MV-4-11 (cell line): Measurements from ENCODE around the gene ITM2C.
A peak's percentile ranks its signal among the peaks of the same experiment; 100 is the strongest.

Source experiments
- DNase-seq: peaks from one replicate; lab custom pipeline; 2025; lab: John Stamatoyannopoulos, UW

The ITM2C gene

DNA sequence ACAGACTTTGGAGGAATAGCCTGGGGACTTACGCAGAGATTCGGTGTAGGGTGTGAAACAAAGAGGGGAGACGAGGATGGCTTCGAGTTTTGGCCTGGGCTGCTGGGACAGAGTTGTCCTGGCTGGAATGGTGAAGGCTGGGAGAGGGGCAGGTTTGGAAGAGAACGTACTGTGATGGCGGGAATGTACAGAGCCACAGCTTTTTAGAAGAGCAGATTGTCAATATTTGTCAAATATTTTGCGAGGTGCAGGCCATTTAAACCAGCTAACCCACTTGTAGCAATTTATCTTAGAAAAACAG is 14.4 kb upstream of the ITM2C start:
- no peak for DNase-seq

DNA sequence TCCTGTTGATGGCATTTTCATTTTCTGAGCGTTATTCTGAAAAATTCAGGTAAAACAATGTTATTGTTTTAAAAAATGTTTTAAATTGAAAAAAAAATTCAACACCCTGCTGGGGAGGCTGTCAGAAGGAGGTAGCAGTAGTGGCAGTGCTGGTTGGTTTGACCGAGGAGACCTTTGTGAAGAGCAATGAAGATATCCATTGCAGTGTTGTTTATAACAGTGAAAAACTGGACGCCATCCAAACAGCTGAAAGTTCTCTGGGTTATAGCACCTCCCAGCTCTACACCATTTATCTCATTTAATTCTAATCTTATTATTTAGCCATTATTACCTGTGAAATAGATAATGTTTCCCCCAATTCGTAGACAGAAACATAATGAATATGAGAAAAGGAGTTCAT is 12.6 kb upstream of the ITM2C start:
- no peak for DNase-seq

DNA sequence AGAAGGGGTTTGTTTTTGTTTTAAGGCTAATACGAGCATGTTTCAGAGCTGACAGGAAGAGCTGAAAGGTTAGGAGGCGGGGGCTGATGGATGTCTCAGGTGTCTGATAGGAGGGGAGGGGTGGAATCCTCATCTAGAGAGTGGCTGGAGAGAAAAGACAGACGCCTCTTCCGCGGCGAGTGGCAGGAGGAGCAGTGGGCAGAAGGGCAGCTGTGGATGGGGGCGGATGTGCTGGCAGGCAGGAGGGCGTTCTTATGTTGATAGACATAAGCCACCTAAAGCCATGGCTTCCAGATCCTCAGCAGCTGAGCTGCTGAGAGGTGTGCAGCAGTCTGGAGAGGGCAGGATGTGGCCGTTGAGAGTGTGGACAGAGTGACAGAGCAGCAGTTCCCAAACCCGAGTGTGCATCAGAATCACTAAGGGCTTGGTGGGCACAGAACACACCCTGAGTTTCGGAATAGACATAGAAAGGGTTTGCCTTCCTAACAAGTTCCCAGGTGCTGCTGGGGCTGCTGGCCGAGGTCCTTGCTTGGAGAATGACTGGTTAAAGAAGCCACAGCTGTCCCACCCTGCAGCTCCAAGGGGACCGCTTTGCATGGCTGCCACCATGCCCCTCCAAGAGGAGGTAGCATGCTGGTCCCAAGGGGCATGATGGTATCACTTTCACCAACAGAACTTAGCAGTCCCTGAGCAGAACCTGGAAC is 3.0 kb upstream of the ITM2C start:
- DNase-seq, result no peak

DNA sequence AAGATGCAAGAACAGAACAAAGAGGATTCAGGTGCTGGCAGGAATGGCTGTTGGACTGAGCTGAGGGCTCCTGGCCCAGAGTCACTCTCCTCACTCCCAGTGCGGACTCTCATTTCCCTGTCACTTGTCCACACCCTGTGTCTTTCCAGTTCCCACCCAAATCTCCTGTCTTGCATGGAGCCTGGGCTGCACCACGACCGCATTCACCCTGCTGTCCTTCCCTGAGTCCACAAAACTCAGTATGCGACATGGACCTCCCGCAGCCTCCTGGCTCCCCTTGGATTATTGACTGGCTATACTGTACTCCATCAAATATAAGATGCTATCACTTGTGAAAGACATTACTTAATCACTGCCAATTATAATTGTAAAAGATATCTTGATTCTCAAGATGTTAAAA is 2.5 kb upstream of the ITM2C start:
- DNase-seq, result no peak

DNA sequence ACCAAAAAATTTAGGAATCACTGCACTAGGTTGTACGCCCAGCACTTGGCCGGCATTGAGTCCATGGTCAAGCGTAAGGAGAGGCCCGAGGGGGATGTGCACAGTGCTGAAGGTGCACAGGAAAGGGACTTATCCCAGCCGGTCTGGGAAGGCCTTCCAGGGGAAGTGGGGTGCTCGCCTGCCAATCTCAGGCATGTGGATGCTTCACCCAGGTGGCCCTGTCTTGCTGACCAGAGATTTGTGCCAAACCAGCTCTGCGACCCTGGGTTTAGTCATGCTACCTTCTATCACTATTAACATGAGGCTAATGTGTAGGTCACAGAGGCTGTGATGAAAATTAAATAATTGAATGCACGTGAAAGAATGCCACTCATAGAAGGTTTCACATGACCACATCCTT is 1.7 kb upstream of the ITM2C start:
- no peak for DNase-seq

DNA sequence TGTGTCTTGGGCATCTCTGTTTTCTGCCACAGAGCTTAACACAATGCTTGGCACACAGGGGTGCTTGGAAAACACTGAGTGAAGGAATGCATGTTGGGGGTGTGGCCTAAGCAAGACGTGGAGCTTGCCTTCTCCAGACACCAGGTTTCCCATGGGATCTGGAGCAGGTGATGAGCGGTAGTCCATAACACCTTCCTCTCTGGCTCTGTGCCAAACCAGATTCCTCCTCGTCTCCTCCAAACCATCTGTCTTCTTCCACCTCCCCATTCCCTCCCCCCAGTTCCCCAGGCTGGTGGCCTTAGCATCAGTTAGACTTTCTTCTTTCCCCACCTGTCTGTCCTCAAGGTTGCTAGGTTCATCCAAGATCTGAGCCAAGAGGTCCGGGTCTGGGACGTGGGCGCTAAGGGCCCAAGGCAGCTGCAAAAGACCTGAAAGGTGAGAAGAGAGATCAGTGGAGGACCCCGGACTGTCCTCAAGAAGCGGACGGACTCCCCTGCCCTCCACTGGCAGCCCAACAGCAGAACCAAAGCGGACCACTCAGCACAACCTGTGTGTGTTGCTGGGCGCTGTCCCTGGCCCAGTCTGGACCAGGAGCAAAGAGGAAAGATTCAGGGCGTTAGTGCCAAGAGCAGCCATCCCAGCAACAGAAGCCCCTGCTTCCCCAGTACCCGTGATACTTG is 1.2 kb upstream of the ITM2C start:
- DNase-seq, result no peak

DNA sequence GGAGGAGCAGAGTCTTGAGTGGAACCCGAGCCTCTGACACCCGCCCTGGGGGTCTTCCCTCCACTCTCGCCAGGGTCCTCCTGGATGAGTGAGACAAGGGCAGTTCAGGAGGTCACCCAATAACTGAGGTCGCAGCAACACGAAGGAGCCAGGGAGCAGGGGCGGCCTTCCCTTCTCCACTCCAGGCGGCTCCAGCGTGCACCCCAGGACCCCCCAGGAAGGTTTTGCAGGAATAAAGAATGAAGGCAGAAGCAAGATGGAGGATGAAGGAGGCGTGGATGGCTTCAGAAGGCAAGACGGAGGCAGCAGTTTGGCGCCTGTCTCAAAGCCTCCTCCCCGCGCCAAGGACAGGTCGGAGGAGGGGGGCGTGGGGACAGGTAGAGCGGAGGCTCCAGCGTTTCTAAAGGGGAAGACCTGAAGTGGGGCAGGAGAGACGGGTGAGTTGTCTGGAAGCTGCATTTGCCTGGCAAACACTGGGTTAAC is 579 bp upstream of the ITM2C start:
- no peak for DNase-seq

DNA sequence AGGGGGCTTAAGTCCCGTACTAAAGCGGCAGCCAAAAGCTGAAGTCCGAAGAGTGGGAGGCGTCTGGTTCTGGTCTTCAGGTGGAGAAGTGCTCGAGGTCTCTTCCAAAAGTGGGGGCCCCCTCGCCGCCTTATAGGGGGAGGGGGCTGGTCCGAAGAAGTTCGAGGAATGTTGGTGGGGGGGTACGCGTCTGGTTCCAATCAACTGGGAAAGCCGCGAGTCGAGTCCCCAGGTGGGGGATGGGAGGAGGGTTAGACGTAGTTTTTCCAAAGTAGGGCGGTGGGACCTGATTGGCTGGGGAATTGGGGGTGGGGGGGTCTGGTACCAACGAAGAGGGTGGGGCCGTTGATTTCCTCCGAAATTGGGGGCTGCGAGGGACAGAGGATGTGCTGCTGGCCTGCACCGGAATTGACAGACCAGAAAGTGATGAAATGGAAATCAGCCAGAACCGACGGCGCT is 594 bp downstream of the ITM2C start:
- DNase-seq, result no peak

DNA sequence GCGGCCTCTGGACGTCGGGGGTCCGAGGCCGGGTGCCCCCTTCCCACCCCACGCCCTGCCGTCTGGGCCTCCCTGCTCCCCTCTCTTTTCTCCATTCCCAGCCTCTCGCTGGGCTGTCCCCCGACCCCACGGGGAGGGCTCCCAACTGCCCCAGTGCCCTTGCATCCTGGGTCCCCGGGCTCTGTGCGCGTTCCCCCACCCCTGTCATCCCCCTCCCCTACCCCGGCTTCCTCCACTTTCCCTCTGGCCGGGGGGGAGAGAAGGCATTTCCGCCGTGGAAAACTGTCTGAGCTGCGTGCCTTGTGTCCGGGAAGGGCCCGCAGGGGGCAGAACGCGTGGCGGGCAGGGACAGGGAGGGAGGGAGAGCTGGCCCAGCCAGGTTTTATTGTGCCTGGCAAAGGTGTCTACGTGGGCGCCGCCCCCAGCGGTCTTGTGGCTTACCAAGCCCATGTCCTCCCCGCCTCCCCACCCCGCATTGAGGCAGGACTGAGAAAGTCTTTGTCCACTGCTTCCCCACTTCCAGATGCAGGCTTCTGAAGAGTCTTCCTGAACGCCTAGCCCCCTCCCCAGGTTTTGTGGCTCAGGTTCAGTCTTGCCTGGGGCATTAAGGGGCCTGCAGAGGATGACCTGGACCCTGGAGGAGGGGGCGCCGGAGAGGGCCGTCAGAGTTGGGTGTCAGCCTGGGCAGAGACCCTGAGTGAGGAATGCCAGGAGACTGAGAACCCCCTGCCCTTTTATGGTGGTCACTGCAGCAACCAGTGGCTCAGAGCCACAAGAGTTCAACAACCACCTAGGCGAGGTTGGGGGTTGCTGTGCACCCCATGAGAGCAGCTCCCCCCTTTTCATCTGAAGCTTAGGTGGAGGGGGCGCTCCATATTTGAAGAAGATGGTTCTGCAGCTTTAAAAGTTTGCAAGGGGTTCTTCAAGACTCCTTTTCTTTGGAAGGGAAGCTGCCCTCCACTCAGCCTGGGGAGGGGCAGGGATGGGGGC is 1.3 kb downstream of the ITM2C start:
- DNase-seq, result no peak

DNA sequence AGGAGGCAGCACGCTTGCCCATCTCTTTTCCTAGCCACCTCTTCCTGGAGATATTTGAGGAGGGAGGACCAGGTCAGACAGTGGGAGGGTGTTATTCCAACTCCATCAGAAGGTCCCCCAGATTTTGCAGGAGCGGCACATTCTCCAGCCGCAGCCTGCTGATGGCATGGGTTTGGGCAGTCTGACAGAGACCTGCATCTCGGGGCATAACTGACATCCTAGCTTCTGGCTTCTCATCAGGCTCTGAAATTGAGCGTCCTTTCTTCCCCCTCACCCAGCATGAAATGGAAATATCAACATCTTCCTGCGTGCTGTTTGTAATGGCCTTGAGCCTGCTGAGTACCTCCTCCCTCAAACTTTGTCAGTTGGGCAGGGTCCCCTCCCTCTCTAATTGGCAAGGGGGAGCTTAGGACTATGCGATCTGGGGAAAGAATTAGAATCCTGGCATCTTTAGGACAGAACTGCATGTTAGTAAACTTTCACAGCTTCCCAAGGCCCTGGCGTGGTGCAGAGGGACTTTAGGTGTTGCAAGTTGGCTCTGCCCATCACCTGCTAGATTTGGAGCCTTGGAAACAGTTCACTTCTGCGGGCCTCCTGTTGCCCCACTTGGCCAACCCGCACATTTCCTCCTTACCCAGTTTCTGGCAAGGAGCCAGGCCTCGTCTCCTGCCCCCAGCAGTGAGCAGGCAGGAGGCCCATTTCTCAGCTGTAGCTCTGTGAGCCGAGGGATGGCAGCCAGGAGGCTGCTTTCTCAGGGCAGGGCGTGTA is 2.2 kb downstream of the ITM2C start:
- DNase-seq, result peak; percentile 70

DNA sequence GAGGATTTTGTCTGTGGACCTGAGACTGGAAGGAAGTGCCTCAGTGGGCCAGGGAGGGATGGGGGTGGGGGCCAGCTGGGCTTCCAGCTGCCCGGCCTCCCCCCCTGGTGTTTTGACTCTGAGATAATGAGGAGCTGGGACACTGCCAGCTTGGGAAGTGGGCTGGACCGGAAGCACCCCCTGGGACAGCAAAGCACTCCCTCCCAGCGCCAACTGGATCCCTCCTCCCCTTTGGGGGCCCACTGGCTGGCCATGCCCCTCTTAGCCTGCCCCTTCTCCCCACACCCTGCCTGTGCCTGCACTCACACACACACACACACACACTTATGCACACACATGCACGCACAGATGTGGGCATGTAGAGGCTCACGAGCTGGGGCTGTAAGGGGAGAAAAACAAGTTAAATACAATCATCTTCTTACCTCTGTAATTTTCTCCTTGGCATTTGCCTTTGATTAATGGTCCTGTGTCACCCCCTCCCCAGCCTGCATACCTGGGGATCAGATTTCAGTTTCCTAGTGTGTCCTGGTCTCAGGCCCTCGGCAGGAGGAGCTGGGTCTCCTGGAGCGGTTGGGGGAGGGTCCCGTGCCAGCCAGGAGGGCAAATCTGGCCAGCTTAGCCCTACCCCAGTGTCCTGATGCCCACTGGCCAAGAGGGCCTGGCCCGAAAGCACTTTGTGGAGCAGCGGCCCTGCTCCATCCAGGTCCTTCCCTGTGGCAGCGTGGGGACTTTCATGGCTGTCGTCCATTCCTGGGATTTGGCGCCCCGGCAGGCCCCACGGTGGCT is 3.6 kb downstream of the ITM2C start:
- DNase-seq, result no peak

DNA sequence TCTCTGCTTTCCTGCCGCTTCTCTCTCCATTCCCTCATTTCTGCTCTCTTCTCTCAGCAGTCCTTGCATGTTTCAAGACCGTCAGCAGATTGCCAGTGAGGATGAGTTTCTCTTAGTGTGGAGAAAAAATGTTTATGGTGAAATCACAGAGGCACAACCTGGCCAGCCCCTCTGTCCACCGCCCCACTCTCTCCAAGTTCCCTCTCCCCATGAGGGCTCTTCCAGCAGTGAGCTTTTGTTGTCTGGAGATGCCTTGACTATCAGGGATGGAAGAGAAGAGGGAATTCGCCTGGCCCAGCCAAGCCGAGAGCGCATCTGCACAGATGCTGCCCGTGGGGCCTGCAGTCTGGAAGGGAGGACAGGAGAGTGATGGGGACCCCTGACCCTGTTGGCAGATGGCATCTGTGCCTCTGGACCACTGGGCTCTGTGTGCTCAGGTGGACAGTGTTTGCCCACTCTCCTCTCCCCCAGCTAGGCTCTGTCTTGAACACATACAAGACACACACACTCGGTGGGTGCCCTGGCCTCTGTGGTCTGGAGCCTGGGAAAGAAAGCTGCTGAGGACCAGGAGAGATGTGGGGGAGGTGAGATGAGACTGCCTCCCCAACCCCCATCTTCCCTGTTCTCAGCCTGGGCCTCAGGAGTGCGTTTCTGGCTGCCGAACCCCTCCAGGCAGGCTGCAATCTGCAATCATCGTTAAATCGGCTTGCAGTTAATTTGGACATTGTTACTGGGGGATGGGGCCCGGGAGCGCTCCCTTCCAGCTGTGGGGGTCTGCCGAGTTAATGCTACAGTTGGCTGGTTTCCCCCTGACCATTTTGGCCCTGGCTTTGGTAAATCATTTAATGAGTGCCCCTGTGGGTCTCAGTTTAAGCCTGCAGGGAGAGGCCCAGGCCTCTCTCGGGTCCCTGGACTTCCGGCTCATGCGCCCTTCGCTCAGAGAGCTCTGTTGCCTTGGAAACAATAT is 4.5 kb downstream of the ITM2C start:
- DNase-seq, result no peak

DNA sequence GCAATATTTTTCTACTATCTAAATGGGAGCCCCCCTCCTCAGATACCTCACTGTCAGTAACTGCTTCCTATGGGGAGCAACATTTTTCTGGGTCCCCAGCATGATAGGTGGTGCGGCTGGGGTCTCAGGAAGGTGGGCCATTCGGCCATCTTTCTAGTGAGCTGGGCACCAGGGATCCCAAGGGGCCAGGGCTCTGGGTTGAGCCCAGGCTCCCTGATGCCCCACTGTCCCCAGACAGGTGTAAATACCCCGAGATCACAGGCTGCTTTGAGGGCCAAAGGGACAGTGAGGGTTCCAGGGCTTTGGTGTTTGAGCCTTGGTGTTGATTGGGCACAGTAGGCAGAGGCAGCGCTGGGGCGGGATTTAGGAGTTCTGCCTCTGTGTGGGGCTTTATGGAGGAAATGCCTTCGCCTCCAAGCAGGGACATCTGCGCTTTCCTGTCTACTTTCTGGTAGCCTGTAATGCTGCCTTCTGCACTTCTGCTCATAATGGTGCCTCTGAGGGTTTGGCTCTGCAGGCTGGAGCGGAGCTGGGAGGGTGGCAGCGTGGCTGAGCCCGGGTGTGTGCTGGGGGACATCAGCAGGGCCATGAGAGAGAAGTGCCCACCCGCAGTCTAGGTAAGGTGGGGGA is 5.3 kb downstream of the ITM2C start:
- no peak for DNase-seq

DNA sequence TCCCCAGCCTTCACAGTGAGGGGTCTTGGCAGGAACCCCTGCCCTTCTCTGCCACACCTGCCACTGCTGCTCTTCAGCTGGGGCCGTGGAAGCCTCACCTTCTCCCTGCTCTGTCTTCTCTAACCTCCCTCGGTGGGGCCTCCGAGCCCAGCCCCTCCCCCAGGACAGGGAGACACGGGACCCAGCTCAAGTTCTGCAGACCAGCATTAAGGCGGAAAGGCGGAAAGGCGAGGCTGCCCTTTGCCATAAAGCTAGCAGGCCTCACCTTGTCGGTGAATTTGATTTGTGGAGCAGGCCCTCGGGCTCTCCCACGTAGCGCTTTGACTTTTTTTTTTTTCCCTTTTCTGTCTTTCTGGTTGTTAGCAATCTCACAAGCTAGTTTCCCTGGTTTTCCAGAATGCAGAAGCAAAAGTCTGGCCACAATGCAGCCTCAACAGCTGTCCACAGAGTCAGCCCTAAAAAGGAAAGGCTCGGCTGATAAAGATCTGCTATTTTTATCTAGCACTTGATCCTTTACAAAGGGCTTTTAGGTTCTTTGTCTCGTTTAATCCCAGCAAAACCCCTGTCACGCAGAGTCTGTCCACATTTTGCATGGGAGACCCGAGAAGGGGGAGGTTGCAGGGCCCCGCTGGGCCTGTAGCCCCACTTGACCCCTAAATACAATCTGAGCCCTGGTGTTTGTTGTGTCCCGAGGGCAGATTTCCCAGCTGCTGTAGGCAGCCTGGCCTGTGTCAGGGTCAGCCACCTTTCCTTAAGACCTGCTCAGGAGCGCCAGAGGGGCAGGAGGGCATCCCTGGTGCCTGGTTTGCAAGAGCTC is 6.0 kb downstream of the ITM2C start:
- DNase-seq, result peak; percentile 93

DNA sequence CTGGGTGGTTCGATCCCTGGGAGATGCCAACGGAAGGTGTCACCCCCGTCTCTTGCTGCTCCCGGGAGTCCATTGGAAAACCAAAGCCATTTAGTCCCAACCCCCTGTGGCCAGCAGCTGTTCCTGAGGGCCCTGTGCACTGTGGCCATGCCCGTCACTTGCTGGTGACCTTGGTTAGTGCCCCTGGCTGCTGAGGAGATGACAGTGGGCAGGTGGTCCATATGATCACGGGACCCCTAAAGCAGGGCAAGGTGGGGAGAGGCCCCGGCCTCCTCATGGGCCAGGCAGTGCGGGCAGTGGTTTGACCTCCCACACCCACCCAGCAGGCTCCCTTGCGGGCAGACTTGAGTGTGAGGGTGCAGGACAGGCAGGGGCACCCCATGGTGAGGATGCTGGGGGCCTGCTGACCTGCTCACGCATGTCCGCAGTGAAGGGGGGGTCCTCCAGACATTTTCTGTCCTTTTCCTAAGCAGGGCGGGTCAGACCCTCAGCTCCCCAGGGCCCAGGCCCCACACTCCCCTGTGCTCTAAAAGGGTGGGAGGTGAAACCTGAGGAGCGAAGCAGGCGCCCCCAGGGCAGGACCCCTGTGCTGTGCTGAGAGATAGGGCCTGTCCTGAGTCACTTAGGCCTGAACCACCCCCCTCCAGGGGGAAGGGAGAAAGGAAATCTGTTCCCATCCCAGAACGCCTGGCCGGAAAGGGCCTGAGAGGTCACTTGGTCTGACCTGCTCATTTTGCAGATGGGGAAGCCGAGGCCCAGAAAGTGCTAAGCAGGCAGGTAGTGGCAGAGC is 6.8 kb downstream of the ITM2C start:
- no peak for DNase-seq

DNA sequence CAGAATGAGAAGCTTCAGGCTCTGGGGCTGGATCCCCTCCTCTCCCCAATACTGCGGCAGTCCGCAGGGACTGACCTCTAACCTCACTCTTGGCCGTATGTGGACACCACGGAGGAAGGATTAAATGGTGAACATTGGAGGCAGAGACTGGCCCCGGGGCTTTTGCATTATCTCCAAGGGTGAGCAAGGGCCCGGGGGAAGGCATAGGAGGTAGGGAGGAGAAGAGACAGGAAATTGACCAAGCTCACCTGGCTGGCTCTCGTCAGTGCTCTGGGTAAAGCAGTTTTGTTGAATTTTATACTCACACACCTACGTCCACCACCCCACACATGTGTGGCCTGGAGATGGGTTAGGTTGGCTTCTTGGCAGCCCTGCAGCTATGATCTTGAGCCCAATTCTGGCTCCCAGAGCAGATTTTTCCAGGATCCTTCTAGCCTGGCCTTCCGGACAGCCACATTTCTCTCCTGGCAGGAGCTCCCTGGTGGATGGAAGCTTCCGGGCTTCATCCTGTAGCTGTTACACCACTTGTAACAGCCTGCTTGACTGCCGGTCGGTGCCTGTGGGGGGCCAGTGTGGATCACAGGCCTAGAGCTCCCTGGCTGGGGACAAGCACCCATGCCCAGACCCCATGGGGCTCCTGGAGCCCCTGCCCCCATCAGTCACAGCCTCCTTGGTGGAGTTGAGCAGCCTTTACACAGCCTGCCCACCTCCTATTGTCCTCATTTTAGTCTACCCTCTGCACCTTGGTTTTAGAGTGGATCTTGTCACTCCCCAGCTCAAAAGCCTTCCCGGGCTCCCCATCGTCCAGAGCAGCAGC is 7.6 kb downstream of the ITM2C start:
- DNase-seq, result no peak
